ENCODE data around the gene ZC3H7B.

- TF ChIP-seq EZH2 (IDR thresholded peaks at IDR 0.05; ENCODE audit: insufficient read depth, poor library complexity, severe bottlenecking) (no peak), EZH2phosphoT487 (IDR thresholded peaks at IDR 0.05; ENCODE audit: insufficient read depth, low read depth) (no peak)
Measured at GRCh38 chr22:41280854-41281253, 20.5 kb upstream of the ZC3H7B start.
